ENCODE measurements around the gene GIMAP4. TPM values are rescaled to one million over a fixed set of nuclear protein-coding genes. Genes with fewer than 3 reads are reported as not detected.

The GIMAP4 gene
- total RNA-seq (0.27 and 0.85 TPM in 2 replicates), polyA plus RNA-seq (0.30 and 0.66 TPM in 2 replicates), polyA minus RNA-seq (2.1 and 2.4 TPM in 2 replicates)
- total RNA-seq (2013): 6.4 TPM

- TF ChIP-seq EZH2 (IDR thresholded peaks at IDR 0.05; ENCODE audit: borderline replicate concordance, insufficient read depth, low read depth, low read length, poor library complexity, severe bottlenecking): no peak
- no peak for TF ChIP-seq CTCF (IDR thresholded peaks at IDR 0.05)
- H3K27me3 Mint-ChIP-seq: peaks cover 12% of the 10 kb centered on the region
- H3K36me3 ChIP-seq (replicated peaks in 1 of 2; ENCODE audit: control extremely low read depth in 1 of 2, control insufficient read depth in 1 of 2, extremely low read depth in 1 of 2, insufficient read depth in 2 of 2, low read length in 1 of 2): no peaks in the 10 kb centered on the region
- no peak within 1 kb of the TSS for H3K27ac Mint-ChIP-seq
- peaks cover 0 to 4% (median 0%) of the 10 kb centered on the region in 4 experiments for H3K27me3 ChIP-seq (replicated peaks in 1 of 4; ENCODE audit: control extremely low read depth in 1 of 4, control insufficient read depth in 3 of 4, insufficient read depth in 4 of 4, low read length in 3 of 4)
- H3K9me3 ChIP-seq (ENCODE audit: control extremely low read depth in 1 of 3, control insufficient read depth in 2 of 3, insufficient read depth in 1 of 3, low read length in 2 of 3): no peaks in the 10 kb centered on the region
- intact Hi-C loops (cut with micrococcal nuclease): no loop called here
- H3K27ac ChIP-seq (ENCODE audit: low read length in 2 of 2): no peak within 1 kb of the TSS
- H3K4me3 ChIP-seq (ENCODE audit: control extremely low read depth in 1 of 5, extremely low read depth in 1 of 5, insufficient read depth in 1 of 5, low read depth in 2 of 5, low read length in 4 of 5): peak within 1 kb of the TSS in 1 of 5 experiments; percentile 77
- H3K9me3 Mint-ChIP-seq (ENCODE audit: insufficient read depth): peaks cover 1% of the 10 kb centered on the region
- H3K9ac ChIP-seq (ENCODE audit: low read length): no peak within 1 kb of the TSS
- no peak within 1 kb of the TSS for H3K4me2 ChIP-seq (replicated peaks; ENCODE audit: low read depth, low read length, poor library complexity, severe bottlenecking)
- ATAC-seq (ENCODE audit: low read depth) (no peak), DNase-seq (no peak)
- H3K79me2 ChIP-seq (ENCODE audit: control insufficient read depth, insufficient read depth, low read length): no peaks in the 10 kb centered on the region
- no peak within 1 kb of the TSS for H2AFZ ChIP-seq (ENCODE audit: insufficient read depth, low read depth, low read length, poor library complexity, severe bottlenecking)
- H3K4me1 ChIP-seq (ENCODE audit: control insufficient read depth in 2 of 2, insufficient read depth in 2 of 2, low read length in 2 of 2): no peaks in the 10 kb centered on the region
- ChIA-PET CTCF (no interaction called here), POLR2A (no interaction called here)
- H4K20me1 ChIP-seq (ENCODE audit: control insufficient read depth, insufficient read depth, low read length, poor library complexity, severe bottlenecking): no peaks in the 10 kb centered on the region
- WGBS (ENCODE audit: insufficient coverage): 38% methylated on average over 9 of the region's 9 CpGs
- no peak within 1 kb of the TSS for H3K4me3 Mint-ChIP-seq
- H3K4me1 Mint-ChIP-seq: no peaks in the 10 kb centered on the region
Measured at GRCh38 chr7:150567169-150567568, at the start of gene GIMAP4. Gene GIMAP4 (plus strand): TSS chr7:150567390. CDS start chr7:150569902, 2,512 bp downstream.

- no peaks in the 10 kb centered on the region for H3K36me3 ChIP-seq (replicated peaks in 1 of 2; ENCODE audit: control extremely low read depth in 1 of 2, control insufficient read depth in 1 of 2, extremely low read depth in 1 of 2, insufficient read depth in 2 of 2, low read length in 1 of 2)
- Mint-ChIP-seq H3K27me3 (peaks cover 7% of the 10 kb centered on the region), H3K4me1 (peaks cover 4% of the 10 kb centered on the region), H3K9me3 (ENCODE audit: insufficient read depth) (no peaks in the 10 kb centered on the region), H3K4me3 (no peak overlapping the region), H3K27ac (no peak overlapping the region)
- CTCF ChIA-PET: no interaction called here
- POLR2A ChIA-PET: no interaction called here
- H3K27me3 ChIP-seq (replicated peaks in 1 of 4; ENCODE audit: control extremely low read depth in 1 of 4, control insufficient read depth in 3 of 4, insufficient read depth in 4 of 4, low read length in 3 of 4): no peaks in the 10 kb centered on the region
- no peak overlapping the region for H3K4me3 ChIP-seq (ENCODE audit: control extremely low read depth in 1 of 5, extremely low read depth in 1 of 5, insufficient read depth in 1 of 5, low read depth in 2 of 5, low read length in 4 of 5)
- no peak overlapping the region for H2AFZ ChIP-seq (ENCODE audit: insufficient read depth, low read depth, low read length, poor library complexity, severe bottlenecking)
- WGBS (ENCODE audit: insufficient coverage): no CpG with 5 or more reads among the region's 2 CpGs
- DNase-seq (no peak), ATAC-seq (ENCODE audit: low read depth) (no peak)
- H3K9ac ChIP-seq (ENCODE audit: low read length): no peak overlapping the region
- H3K4me1 ChIP-seq (ENCODE audit: control insufficient read depth in 2 of 2, insufficient read depth in 2 of 2, low read length in 2 of 2): no peaks in the 10 kb centered on the region
- H3K27ac ChIP-seq (ENCODE audit: low read length in 2 of 2): no peak overlapping the region
- no peaks in the 10 kb centered on the region for H3K79me2 ChIP-seq (ENCODE audit: control insufficient read depth, insufficient read depth, low read length)
- H3K4me2 ChIP-seq (replicated peaks; ENCODE audit: low read depth, low read length, poor library complexity, severe bottlenecking): no peak overlapping the region
- no peak for TF ChIP-seq EZH2 (IDR thresholded peaks at IDR 0.05; ENCODE audit: borderline replicate concordance, insufficient read depth, low read depth, low read length, poor library complexity, severe bottlenecking)
- TF ChIP-seq CTCF (IDR thresholded peaks at IDR 0.05): no peak
- intact Hi-C loops (cut with micrococcal nuclease): no loop called here
- H3K9me3 ChIP-seq (ENCODE audit: control extremely low read depth in 1 of 3, control insufficient read depth in 2 of 3, insufficient read depth in 1 of 3, low read length in 2 of 3): no peaks in the 10 kb centered on the region
- H4K20me1 ChIP-seq (ENCODE audit: control insufficient read depth, insufficient read depth, low read length, poor library complexity, severe bottlenecking): no peaks in the 10 kb centered on the region
Measured at GRCh38 chr7:150519310-150519709, 47.9 kb upstream of the GIMAP4 start.
